Activated T-cell treated with anti-CD3 and anti-CD28 coated beads, Interleukin-2, amount 50 U/mL, for 24 hours (primary cell): Measurements from ENCODE around the gene MARK2.
"Not testable (repeated sequence)": the region's sequence is repeated elsewhere in the genome, so short reads cannot be mapped to it uniquely, and the experiment has no call there.

ENCODE experiments used
- DNase-seq: peaks from one replicate; pipeline ENCODE4 v3.0.0-alpha.2; 2020
- H3K27ac Mint-ChIP-seq: 2 replicates; pipeline ENCODE4 v1.8.0; 2020; ENCODE audit warnings: mild to moderate bottlenecking, mixed read lengths
- H3K27me3 Mint-ChIP-seq: 2 replicates; pipeline ENCODE4 v1.8.0; 2020; ENCODE audit warnings: mixed read lengths
- H3K36me3 Mint-ChIP-seq: 2 replicates; pipeline ENCODE4 v1.8.0; 2020; ENCODE audit warnings: low read depth, mixed read lengths
- H3K4me1 Mint-ChIP-seq: 2 replicates; pipeline ENCODE4 v1.8.0; 2020; ENCODE audit warnings: low read depth, mixed read lengths
- H3K4me3 Mint-ChIP-seq: 2 replicates; pipeline ENCODE4 v1.8.0; 2020; ENCODE audit warnings: mild to moderate bottlenecking, moderate library complexity, mixed read lengths
- H3K9me3 Mint-ChIP-seq: 2 replicates; pipeline ENCODE4 v1.8.0; 2020; ENCODE audit warnings: mixed read lengths

Gene MARK2

DNA sequence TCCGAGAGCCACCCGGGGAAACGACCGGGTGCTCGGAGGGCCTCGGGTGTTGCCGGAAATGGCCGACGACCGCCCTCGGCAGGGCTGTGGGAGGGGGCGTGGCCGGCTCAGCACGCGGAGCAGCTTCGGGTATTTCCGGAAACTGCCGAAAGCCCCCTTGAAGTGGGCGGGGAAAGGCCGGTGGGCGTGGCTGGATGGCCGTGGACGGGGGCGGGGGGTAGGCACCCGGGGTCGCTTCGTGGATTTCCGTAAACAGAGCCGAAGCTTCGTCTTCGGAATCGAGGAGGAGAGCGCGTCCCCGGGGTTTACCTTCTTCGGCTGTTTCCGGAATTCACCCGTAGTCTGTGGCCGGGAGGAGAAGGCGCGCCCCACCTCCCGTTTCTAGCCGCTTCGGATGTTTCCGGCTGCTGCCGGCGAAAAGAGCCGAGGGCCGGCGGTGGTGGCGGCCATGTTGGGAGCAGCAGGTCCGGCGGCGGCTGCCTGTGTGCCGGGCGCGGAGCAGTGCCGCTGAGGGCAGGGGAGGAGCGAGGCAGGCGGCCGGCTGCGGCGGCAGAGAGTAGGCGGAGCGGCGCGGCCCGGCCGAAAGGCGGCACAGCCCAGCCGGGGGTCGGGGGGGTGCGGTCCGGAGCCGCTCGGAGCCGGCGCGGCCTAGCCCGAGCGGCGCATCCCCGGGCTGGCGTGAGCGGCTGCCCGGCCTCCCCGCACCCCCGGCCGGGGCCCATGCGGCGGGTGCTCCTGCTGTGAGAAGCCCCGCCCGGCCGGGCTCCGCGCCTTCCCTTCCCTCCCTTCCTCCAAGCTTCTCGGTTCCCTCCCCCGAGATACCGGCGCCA is at the start of gene MARK2:
Gene MARK2 (plus strand): TSS at position 433 of the 830 bp plus-strand sequence. CDS start 397 bp downstream, at position 830.
- peak; percentile 100 for DNase-seq
- Mint-ChIP-seq H3K4me1 (peaks cover 55% of the 10 kb centered on the region), H3K9me3 (no peaks in the 10 kb centered on the region), H3K36me3 (peaks cover 41% of the 10 kb centered on the region), H3K4me3 (peak within 1 kb of the TSS; percentile 96), H3K27ac (peak within 1 kb of the TSS; percentile 95), H3K27me3 (no peaks in the 10 kb centered on the region)

DNA sequence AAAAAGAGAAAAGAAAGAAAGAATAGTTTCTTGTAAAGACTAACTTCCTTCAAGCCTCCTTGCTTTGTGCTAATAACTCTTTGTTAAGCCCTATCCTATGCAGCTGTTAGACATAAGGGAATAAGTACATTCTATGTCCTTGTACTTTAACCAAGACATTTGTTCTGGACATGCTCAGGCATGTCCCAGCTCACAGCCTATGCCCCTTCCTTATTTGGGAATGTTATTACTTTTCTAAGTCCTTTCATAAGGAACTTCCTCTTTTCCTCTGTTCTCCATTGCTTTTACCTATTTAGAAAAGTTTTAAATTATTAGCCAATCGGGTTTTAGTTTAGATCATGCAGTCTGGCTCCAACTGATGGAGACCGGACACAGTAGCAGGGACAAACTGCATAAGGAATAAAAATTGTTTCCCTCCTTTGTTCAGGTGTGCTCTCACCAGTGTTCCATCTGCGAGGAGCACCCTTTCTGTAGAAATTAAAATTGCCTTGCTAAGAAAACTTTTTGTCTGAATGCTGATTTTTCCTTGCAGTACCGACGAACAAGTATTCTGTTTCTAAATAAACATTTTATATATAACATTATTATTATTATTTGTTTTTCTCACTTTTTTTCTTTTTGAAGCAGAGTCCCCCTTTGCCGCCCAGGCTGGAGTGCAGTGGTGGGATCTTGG is 47.3 kb upstream of the MARK2 start:
- peaks cover 3% of the 10 kb centered on the region for H3K36me3 Mint-ChIP-seq
- no peak overlapping the region for H3K4me3 Mint-ChIP-seq
- peaks cover 5% of the 10 kb centered on the region for H3K27me3 Mint-ChIP-seq
- no peaks in the 10 kb centered on the region for H3K4me1 Mint-ChIP-seq
- no peak overlapping the region for H3K27ac Mint-ChIP-seq
- no peak for DNase-seq
- peaks cover 10% of the 10 kb centered on the region for H3K9me3 Mint-ChIP-seq

DNA sequence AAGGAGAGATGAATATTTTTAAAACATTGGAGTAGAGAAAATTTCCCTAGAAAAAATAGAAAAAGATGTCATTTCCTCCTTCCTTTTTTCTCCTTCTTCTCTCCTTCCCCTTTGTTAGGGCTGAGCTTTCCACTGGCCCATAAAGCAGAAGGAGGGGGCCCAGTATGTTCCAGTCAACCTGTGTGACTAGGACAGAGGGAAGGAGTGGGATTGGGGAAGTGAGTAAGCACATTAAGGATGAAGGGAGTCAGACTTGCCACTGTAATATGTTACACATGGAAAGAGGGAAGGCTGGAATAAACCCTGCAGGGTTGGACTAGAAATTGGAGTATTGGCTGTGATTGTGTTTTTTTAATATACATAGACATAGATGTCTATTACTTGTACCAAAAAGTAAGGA is 45.7 kb upstream of the MARK2 start:
- Mint-ChIP-seq H3K9me3 (peaks cover 10% of the 10 kb centered on the region), H3K4me3 (no peak overlapping the region), H3K27me3 (peaks cover 9% of the 10 kb centered on the region), H3K36me3 (peaks cover 3% of the 10 kb centered on the region), H3K27ac (no peak overlapping the region), H3K4me1 (no peaks in the 10 kb centered on the region)
- no peak for DNase-seq

DNA sequence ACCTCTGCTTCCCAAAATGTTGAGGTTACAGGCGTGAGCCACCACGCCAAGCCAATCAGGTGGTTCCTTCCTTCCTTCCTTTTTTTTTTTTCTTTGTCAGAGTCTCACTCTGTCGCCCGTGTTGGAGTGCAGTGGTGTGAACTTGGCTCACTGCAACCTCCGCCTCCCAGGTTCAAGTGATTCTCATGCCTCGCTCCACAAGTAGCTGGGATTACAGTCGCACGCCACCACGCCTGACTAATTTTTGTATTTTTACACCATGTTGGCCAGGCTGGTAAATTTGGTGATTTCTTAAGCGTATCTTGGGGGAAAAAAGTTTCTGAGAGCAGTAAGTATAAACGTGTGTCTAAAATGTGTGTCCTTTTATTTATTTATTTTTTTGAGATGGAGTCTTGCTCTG is 43.8 kb upstream of the MARK2 start:
- peaks cover 9% of the 10 kb centered on the region for H3K27me3 Mint-ChIP-seq
- H3K4me1 Mint-ChIP-seq: no peaks in the 10 kb centered on the region
- H3K36me3 Mint-ChIP-seq: peaks cover 3% of the 10 kb centered on the region
- no peak overlapping the region for H3K27ac Mint-ChIP-seq
- no peak overlapping the region for H3K4me3 Mint-ChIP-seq
- no peak for DNase-seq
- H3K9me3 Mint-ChIP-seq: peaks cover 10% of the 10 kb centered on the region

DNA sequence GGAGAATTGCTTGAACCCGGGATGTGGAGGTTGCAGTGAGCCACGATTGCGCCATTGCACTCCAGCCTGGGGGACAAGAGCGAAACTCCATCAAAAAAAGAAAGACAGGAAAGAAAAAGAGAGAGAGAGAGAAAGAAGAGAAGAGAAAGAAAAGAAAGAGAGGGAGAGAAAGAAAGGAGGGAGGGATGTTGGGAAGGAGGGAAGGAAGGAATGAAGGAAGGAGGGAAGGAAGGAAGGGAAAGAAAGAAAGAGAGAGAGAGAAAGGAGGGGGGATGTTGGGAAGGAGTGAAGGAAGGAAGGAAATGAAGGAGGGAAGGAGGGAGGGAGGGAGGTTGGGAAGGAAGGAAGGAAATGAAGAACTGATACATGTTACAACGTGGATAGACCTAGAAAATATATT is 38.0 kb upstream of the MARK2 start:
- H3K4me1 Mint-ChIP-seq: no peaks in the 10 kb centered on the region
- H3K9me3 Mint-ChIP-seq: no peaks in the 10 kb centered on the region
- no peak overlapping the region for H3K27ac Mint-ChIP-seq
- H3K36me3 Mint-ChIP-seq: no peaks in the 10 kb centered on the region
- H3K4me3 Mint-ChIP-seq: no peak overlapping the region
- no peak for DNase-seq
- H3K27me3 Mint-ChIP-seq: peaks cover 9% of the 10 kb centered on the region

DNA sequence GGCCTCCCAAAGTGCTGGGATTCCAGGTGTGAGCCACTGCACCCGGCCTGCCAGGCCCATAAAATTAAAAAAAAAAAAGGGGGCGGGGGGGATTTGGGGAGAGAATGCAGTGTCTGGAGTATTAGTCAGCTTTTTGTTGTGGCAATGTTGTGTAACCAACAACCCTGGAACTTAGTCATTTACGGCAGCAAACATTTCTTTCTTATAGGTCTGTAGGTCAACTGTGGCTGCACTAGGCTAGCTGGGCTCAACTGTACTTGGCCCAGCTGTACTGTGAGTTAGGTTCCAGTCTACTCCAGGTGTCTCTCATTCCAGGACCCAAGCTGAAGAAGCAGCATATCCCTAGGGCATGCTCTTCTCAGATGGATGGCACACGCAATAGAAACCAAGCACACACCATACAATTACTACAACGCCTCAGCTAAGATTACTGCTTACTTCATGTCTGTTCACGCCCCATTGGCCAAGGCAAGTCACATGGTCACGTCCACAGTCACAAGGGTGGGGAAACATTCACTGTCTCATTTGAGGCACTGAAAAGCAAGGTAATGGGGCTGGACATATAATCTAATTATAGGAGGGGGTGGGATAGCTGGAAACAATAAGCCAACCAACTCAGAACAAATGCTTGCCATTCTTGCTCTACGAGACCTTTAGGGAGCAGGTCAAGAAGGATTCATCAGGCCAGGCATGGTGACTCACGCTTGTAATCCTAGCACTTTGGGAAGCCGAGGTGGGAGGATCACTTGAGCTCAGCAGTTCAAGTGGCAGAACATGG is 36.1 kb upstream of the MARK2 start:
- Mint-ChIP-seq H3K4me3 (no peak overlapping the region), H3K36me3 (no peaks in the 10 kb centered on the region), H3K4me1 (no peaks in the 10 kb centered on the region), H3K27ac (no peak overlapping the region), H3K9me3 (no peaks in the 10 kb centered on the region), H3K27me3 (no peaks in the 10 kb centered on the region)
- DNase-seq: no peak

DNA sequence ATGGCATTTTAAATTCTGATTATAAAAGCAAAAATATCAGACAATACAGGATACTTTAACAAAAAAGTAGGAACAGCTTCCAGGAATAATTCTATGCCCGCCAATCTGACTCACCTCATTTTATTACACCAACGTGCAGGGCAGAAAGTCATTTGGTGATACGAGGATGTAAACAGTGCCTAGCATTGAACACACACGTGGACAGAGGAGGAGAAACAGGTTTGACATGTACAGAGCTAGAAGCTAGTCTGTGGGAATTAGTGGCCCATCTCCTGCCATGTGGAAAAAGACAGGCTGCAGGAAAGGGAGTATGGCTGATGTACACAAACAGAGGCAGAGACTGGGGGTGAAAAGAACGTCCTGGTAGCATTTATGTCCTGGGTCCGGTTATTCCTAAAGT is 34.7 kb upstream of the MARK2 start:
- no peak overlapping the region for H3K4me3 Mint-ChIP-seq

DNA sequence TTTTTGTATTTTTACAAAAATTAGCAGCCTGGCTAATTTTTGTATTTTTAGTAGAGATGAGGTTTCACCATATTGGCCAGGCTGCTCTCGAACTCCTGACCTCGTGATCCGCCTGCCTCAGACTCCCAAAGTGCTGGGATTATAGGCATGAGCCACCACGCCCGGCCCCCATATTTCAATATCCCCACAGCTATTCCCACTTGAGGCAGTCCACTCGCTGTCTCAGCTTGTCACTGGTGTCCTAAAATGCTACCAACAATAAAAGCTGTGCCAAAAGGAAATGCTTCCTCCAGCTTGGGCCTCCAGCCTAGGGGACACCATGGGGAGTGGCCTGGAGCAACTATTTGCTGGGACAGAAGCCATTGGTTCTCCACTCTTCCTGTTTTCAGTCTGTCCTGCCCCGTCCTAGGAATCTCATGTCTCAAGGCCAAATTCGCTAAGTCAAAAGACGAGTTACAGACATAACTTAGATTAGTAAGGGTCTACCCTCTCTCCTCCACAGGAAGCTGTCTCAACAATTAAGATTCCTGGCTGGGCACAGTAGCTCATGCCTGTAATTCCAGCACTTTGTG is 33.0 kb upstream of the MARK2 start:
- Mint-ChIP-seq H3K27me3 (no peaks in the 10 kb centered on the region), H3K27ac (no peak overlapping the region), H3K9me3 (no peaks in the 10 kb centered on the region), H3K4me1 (no peaks in the 10 kb centered on the region), H3K4me3 (no peak overlapping the region), H3K36me3 (no peaks in the 10 kb centered on the region)
- DNase-seq: no peak

More for the DNA sequence above, 34.7 kb upstream of the MARK2 start:
- Mint-ChIP-seq H3K9me3 (no peaks in the 10 kb centered on the region), H3K27me3 (no peaks in the 10 kb centered on the region), H3K4me1 (no peaks in the 10 kb centered on the region), H3K27ac (no peak overlapping the region), H3K36me3 (no peaks in the 10 kb centered on the region)
- no peak for DNase-seq

DNA sequence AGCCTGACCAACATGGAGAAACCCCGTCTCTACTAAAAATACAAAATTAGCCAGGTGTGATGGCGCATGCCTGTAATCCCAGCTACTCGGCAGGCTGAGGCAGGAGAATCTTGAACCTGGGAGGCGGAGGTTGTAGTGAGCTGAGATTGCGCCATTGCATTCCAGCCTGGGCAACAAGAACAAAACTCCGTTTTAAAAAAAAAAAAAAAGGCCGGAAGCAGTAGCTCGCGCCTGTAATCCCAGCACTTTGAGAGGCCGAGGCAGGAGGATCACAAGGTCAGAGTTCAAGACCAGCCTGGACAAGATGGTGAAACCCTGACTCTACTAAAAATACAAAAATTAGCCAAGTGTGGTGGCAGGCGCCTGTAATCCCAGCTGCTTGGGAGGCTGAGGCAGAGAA is 28.5 kb upstream of the MARK2 start:
- not testable (repeated sequence) for H3K27me3 Mint-ChIP-seq, DNase-seq, H3K27ac Mint-ChIP-seq, H3K4me3 Mint-ChIP-seq, H3K9me3 Mint-ChIP-seq
- Mint-ChIP-seq H3K4me1 (peaks cover 23% of the 10 kb centered on the region), H3K36me3 (peaks cover 13% of the 10 kb centered on the region)

DNA sequence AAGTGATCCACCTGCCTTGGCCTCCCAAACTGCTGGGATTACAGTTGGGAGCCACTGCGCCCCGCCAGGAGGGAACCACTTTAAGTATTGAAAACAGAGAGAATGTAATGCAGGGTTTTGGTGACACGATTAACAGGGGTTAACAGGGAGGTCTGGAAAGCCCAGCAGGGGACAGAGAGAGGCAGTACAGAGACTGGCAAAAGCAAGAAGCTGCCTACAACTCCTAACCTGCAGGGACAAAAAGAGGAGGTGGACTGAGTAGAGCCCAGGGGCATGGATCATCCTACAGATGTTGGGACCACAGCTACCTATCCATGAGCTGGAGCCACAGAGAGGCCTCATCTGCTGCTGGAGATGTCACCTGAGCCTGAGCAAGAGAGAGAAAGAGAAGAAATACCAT is 27.4 kb upstream of the MARK2 start:
- no peak for DNase-seq
- no peaks in the 10 kb centered on the region for H3K9me3 Mint-ChIP-seq
- no peak overlapping the region for H3K4me3 Mint-ChIP-seq
- H3K27me3 Mint-ChIP-seq: peaks cover 6% of the 10 kb centered on the region
- H3K27ac Mint-ChIP-seq: no peak overlapping the region
- peaks cover 21% of the 10 kb centered on the region for H3K36me3 Mint-ChIP-seq
- H3K4me1 Mint-ChIP-seq: peaks cover 27% of the 10 kb centered on the region

DNA sequence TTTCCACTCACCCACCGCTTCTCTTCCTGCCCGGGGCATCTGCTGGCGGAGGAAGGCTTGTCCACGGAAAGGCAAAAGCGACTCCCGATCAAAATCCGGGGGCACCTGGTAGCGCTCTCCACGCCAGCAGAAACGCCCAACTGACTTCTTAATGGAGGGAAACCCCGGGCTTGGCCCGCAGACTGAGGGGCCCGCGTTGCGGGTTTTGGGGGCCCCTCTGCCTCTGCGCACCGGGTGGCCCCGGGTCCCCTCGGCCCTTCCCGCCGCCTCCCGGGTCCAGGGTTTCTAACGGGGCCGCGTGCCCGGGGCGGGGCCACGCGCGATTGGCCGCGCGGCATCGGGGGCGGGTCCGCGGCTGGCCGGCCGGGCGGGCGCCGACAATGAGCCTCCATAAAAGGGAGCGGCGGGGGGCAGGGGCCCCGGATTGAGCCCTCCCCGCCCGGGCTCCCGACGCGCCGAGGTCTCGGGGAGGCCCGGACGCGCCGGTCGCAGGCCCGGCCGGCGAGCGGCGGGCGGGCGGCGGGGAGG is 25.8 kb upstream of the MARK2 start, which contains the start of gene SPINDOC:
Gene SPINDOC (plus strand): TSS at position 422 of the 528 bp plus-strand sequence. CDS start 231 bp downstream, outside the sequence.
- H3K4me3 Mint-ChIP-seq: peak within 1 kb of the TSS; percentile 83
- peaks cover 27% of the 10 kb centered on the region for H3K4me1 Mint-ChIP-seq
- H3K36me3 Mint-ChIP-seq: peaks cover 32% of the 10 kb centered on the region
- no peaks in the 10 kb centered on the region for H3K9me3 Mint-ChIP-seq
- DNase-seq: peak; percentile 84
- H3K27ac Mint-ChIP-seq: peak within 1 kb of the TSS; percentile 73
- H3K27me3 Mint-ChIP-seq: peaks cover 6% of the 10 kb centered on the region

DNA sequence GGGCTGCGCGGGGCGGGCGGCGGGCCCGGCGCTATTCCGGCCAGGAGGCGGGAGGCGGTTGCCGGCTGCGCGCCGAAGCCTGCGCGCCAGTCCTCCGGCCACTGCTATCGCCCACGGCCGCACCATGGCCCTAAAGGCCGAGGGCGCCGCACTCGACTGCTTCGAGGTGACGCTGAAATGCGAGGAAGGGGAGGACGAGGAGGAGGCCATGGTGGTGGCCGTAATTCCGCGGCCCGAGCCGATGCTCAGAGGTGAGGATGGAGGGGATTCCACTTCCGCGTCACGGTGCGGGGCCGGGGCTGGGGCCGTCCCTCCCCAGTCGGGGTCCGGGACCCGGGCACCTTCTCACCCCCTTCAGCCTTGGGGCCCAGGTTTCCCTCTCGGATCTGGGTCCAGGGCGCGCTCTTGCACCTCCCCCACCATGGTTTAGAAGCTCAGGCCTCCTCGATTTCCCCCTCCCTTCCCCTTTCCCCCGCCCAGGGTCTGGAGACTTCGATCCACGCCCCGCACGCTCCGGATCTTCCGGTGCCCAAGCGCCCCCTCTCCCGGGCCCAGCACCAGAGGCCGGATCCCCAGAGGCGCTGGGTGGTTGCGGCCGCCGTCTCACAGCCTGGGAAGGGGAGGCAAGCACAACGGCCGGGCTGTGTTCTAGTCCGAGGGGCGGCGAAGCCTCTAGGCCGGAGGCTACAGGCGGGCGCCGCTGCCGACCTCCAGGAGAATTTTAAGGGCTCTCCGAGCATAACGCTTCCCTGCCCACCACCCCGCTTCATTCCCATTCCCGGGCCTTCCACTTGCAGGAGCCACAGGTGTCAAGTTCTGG is 25.1 kb upstream of the MARK2 start:
- DNase-seq: peak; percentile 63
- H3K4me1 Mint-ChIP-seq: peaks cover 27% of the 10 kb centered on the region
- no peaks in the 10 kb centered on the region for H3K9me3 Mint-ChIP-seq
- peak overlapping the region; percentile 83 for H3K4me3 Mint-ChIP-seq
- peak overlapping the region; percentile 73 for H3K27ac Mint-ChIP-seq
- peaks cover 6% of the 10 kb centered on the region for H3K27me3 Mint-ChIP-seq
- peaks cover 39% of the 10 kb centered on the region for H3K36me3 Mint-ChIP-seq

DNA sequence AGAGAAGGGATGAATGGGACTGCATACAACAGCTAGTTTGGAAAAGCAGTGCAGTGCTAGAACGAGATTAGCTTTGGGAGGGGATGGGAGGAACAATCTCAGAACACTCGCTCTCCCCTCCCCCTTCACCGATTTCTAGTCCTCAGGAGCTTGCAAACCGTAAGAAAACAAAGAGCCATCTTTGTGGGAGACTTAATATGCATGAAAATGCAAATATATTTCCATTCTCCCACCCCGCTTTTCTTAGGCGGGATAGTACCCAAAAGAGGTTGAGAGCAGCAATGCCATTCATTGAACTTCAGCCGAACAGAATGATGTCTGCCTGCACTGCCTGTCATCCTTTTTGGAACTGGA is 24.6 kb upstream of the MARK2 start:
- DNase-seq: no peak
- peaks cover 27% of the 10 kb centered on the region for H3K4me1 Mint-ChIP-seq
- no peaks in the 10 kb centered on the region for H3K9me3 Mint-ChIP-seq
- H3K27ac Mint-ChIP-seq: peak overlapping the region; percentile 64
- H3K4me3 Mint-ChIP-seq: peak overlapping the region; percentile 83
- H3K27me3 Mint-ChIP-seq: peaks cover 6% of the 10 kb centered on the region
- peaks cover 45% of the 10 kb centered on the region for H3K36me3 Mint-ChIP-seq
